Activated CD8-positive, alpha-beta T cell treated with anti-CD3 and anti-CD28 coated beads, Interleukin-2, amount 10 ng/mL, durations not matched to agents 7 days and 5 days (primary cell): Measurements from ENCODE around the gene CCL17. TPM values are rescaled to one million over a fixed set of nuclear protein-coding genes. Genes with fewer than 3 reads are reported as not detected.
"Not testable (repeated sequence)": the region's sequence is repeated elsewhere in the genome, so short reads cannot be mapped to it uniquely, and the experiment has no call there.

Experiments used
- ATAC-seq: fragments of 150-1000 bp; cut with Tn5 transposase; one replicate; pipeline ENCODE4 v1.10.0; 2021; ENCODE audit warnings: moderate library complexity
- CTCF ChIA-PET: fragments of 350-600 bp; sonication (Branson Sonifier 250); formaldehyde crosslinking; loops from one replicate; lab custom pipeline; 2021; ENCODE audit warnings: antibody characterized with exemption; lab: Charles Lee
- POLR2A ChIA-PET: fragments of 350-600 bp; sonication (Branson Sonifier 250); formaldehyde crosslinking; loops from one replicate; lab custom pipeline; 2021; ENCODE audit warnings: antibody characterized with exemption; lab: Charles Lee
- DNase-seq: peaks from one replicate; pipeline ENCODE4 v3.0.0-alpha.2; 2020
- H3K27ac Mint-ChIP-seq: one replicate; pipeline ENCODE4 v1.8.0; 2021; ENCODE audit warnings: mild to moderate bottlenecking, mixed read lengths
- H3K27me3 Mint-ChIP-seq: one replicate; pipeline ENCODE4 v1.8.0; 2021; ENCODE audit warnings: low read depth, mixed read lengths
- H3K36me3 Mint-ChIP-seq: one replicate; pipeline ENCODE4 v1.8.0; 2021; ENCODE audit warnings: low read depth, mixed read lengths
- H3K4me1 Mint-ChIP-seq: one replicate; pipeline ENCODE4 v1.8.0; 2021; ENCODE audit warnings: low read depth, mixed read lengths
- H3K4me3 Mint-ChIP-seq: one replicate; pipeline ENCODE4 v1.8.0; 2021; ENCODE audit warnings: mild to moderate bottlenecking, mixed read lengths
- H3K9me3 Mint-ChIP-seq: one replicate; pipeline ENCODE4 v1.8.0; 2022; ENCODE audit warnings: mixed read lengths; ENCODE audit not compliant: insufficient read depth
- total RNA-seq, 2 experiments: library from RNA; stranded (reverse); gene quantifications; one replicate each; pipeline ENCODE4 v1.2.3, GENCODE V29; 2021

CCL17 gene
- total RNA-seq, 2 experiments from 2014 or later = 0.50 TPM; not detected in 1

- peaks cover 12% of the 10 kb centered on the region for H3K4me1 Mint-ChIP-seq
- H3K27ac Mint-ChIP-seq = no peak overlapping the region
- CTCF ChIA-PET = interaction anchor here (1.0 to 10.3 kb wide), 3 partner anchors 10 to 121 kb away, joined by 4 to 338 read pairs (median 156); no protein-coding TSS in a partner anchor
- ATAC-seq = no peak
- H3K27me3 Mint-ChIP-seq = no peaks in the 10 kb centered on the region
- POLR2A ChIA-PET = interaction anchor here (0.5 kb wide), 1 partner anchor 82 kb away, joined by 3 read pairs; no protein-coding TSS in a partner anchor
- no peaks in the 10 kb centered on the region for H3K9me3 Mint-ChIP-seq
- H3K4me3 Mint-ChIP-seq = no peak overlapping the region
- peaks cover 4% of the 10 kb centered on the region for H3K36me3 Mint-ChIP-seq
- no peak for DNase-seq
Measured at GRCh38 chr16:57423152-57423551, 18.6 kb downstream of the CCL17 start.

- Mint-ChIP-seq H3K4me1 (peaks cover under 1% of the 10 kb centered on the region), H3K27me3 (no peaks in the 10 kb centered on the region), H3K27ac (no peak overlapping the region), H3K4me3 (no peak overlapping the region), H3K36me3 (peaks cover 14% of the 10 kb centered on the region), H3K9me3 (no peaks in the 10 kb centered on the region)
- DNase-seq (no peak), ATAC-seq (no peak)
- POLR2A ChIA-PET = interaction anchor here (1.2 kb wide), 1 partner anchor 21 kb away, joined by 4 read pairs; no protein-coding TSS in a partner anchor
- CTCF ChIA-PET = interaction anchor here (0.7 to 10.3 kb wide), 6 partner anchors 8 to 124 kb away, joined by 3 to 338 read pairs (median 6); no protein-coding TSS in a partner anchor
Measured at GRCh38 chr16:57424583-57424982, 20.0 kb downstream of the CCL17 start.

DNA sequence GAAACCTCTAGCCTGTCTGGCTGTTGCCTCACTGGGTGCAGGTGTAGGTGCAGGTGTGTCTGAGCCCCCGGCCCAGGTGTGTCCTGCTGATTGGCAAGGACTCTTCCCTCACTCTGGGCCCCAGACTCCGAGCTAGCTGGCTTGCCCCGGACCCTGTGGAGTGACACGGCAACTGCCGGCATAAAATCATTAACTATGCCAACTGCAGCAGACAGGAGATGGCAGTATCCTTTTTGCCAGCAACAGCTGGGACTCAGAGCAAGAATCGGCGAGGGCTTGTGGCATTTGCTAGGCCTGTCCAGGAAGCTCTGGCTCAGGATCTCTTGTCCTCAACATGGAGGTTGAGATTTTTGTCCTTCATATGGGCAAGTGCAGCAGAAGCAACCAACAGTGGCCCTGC, 21.8 kb downstream of the CCL17 start:
- no peaks in the 10 kb centered on the region for H3K4me1 Mint-ChIP-seq

GRCh38 chr16:57427307-57427706, 22.7 kb downstream of the CCL17 start:
- no peak overlapping the region for H3K4me3 Mint-ChIP-seq
- ATAC-seq = no peak
- ChIA-PET POLR2A (no interaction called here), CTCF (interaction anchor here (1.3 kb wide), 1 partner anchor 10 kb away, joined by 7 read pairs; no protein-coding TSS in a partner anchor)
- H3K4me1 Mint-ChIP-seq = no peaks in the 10 kb centered on the region
- H3K27me3 Mint-ChIP-seq = no peaks in the 10 kb centered on the region
- H3K36me3 Mint-ChIP-seq = peaks cover 33% of the 10 kb centered on the region
- DNase-seq = no peak
- no peak overlapping the region for H3K27ac Mint-ChIP-seq
- no peaks in the 10 kb centered on the region for H3K9me3 Mint-ChIP-seq

More for the DNA sequence above, 21.8 kb downstream of the CCL17 start:
- DNase-seq (no peak), ATAC-seq (no peak)
- Mint-ChIP-seq H3K36me3 (peaks cover 30% of the 10 kb centered on the region), H3K27me3 (no peaks in the 10 kb centered on the region), H3K9me3 (no peaks in the 10 kb centered on the region), H3K27ac (no peak overlapping the region), H3K4me3 (no peak overlapping the region)
- CTCF ChIA-PET = interaction anchor here (0.9 to 2.1 kb wide), 3 partner anchors 9 to 126 kb away, joined by 3 to 7 read pairs (median 6); partner anchors contain the start of genes CIAPIN1 and COQ9
- POLR2A ChIA-PET = no interaction called here

- ChIA-PET CTCF (no interaction called here), POLR2A (no interaction called here)
- H3K9me3 Mint-ChIP-seq = no peaks in the 10 kb centered on the region
- H3K4me1 Mint-ChIP-seq = peaks cover 2% of the 10 kb centered on the region
- H3K4me3 Mint-ChIP-seq = no peak overlapping the region
- ATAC-seq (no peak), DNase-seq (no peak)
- no peak overlapping the region for H3K27ac Mint-ChIP-seq
- H3K36me3 Mint-ChIP-seq = peaks cover 38% of the 10 kb centered on the region
- no peaks in the 10 kb centered on the region for H3K27me3 Mint-ChIP-seq
Measured at GRCh38 chr16:57427824-57428223, 23.3 kb downstream of the CCL17 start.

DNA sequence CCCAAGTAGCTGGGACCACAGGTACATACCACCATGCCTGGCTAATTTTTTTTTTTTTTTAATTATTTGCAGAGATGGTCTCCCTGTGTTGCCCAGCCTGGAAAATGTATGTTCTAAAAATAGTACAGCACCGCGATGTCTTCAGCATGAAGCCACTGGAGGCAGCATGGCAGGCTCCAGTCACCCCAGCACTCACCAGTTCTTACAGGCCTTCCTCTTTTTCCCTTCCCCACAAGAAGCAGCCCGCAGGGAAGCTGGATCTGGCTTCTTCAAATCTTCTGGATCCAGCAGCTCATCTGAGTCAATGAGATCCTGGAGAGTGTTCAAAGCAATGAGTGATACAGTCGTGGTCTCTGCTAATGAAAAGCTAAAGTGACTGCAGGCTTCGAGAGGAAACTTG, 26.4 kb downstream of the CCL17 start:
- DNase-seq (no peak), ATAC-seq (no peak)
- Mint-ChIP-seq H3K27ac (no peak overlapping the region), H3K36me3 (peaks cover 65% of the 10 kb centered on the region), H3K4me1 (peaks cover 12% of the 10 kb centered on the region), H3K9me3 (no peaks in the 10 kb centered on the region), H3K27me3 (no peaks in the 10 kb centered on the region), H3K4me3 (no peak overlapping the region)
- ChIA-PET POLR2A (interaction anchor here (0.7 to 0.9 kb wide), 2 partner anchors 16 to 31 kb away, joined by 3 to 4 read pairs; partner anchors contain the start of genes CIAPIN1 and COQ9), CTCF (interaction anchor here (1.0 to 3.0 kb wide), 2 partner anchors 8 to 14 kb away, joined by 3 to 14 read pairs; no protein-coding TSS in a partner anchor)

DNA sequence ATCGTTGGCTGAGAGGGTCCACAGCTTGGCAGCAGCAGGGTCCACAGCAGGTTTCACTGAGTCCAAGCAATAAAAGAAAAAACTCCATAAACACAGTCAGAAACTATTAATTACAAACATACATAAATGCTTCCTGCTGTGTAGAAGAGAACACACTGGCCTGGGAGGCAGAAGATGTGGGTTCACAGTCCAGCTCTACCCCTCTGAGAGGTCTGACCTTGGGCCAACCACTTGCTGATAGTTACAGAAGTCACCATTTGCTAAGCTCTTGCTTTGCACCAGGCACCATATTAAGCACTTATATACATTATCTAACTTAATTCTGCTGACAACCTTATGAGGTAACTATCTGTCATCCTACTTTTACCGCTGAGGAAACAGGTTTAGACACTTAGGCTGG, 27.9 kb downstream of the CCL17 start:
- H3K27me3 Mint-ChIP-seq = no peaks in the 10 kb centered on the region
- H3K36me3 Mint-ChIP-seq = peaks cover 67% of the 10 kb centered on the region
- H3K27ac Mint-ChIP-seq = no peak overlapping the region
- ChIA-PET POLR2A (interaction anchor here (0.6 to 1.6 kb wide), 2 partner anchors 15 to 127 kb away, joined by 3 to 4 read pairs; partner anchors contain the start of genes CIAPIN1 and COQ9), CTCF (interaction anchor here (0.7 to 3.0 kb wide), 8 partner anchors 9 to 624 kb away, joined by 3 to 17 read pairs (median 4); no protein-coding TSS in a partner anchor)
- no peak overlapping the region for H3K4me3 Mint-ChIP-seq
- no peaks in the 10 kb centered on the region for H3K9me3 Mint-ChIP-seq
- ATAC-seq (no peak), DNase-seq (no peak)
- peaks cover 12% of the 10 kb centered on the region for H3K4me1 Mint-ChIP-seq

DNA sequence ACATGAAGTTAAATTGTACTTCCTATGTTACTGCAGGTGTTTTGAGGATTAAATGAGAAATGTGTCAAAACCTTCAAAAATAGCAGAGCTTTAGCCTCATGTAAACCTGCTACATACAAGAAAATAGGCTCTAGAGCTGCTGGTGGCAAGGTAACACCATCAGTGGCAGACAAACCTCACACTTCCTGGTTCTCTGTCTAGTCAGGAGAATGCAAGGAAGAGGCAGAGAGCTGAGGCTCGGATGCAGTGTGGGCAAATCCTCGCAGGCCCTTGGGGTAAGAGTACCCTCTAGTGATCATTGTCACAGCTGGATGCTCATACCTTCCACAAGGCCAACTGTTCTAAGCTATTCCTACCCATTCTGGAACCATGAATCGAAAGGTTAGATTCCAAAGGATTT, 28.4 kb downstream of the CCL17 start:
- ChIA-PET CTCF (interaction anchor here (0.8 to 2.3 kb wide), 8 partner anchors 8 to 134 kb away, joined by 4 to 17 read pairs (median 4); no protein-coding TSS in a partner anchor), POLR2A (interaction anchor here (1.6 kb wide), 1 partner anchor 14 kb away, joined by 4 read pairs; the partner anchor contains the start of genes CIAPIN1 and COQ9)
- H3K27me3 Mint-ChIP-seq = no peaks in the 10 kb centered on the region
- H3K36me3 Mint-ChIP-seq = peaks cover 69% of the 10 kb centered on the region
- no peak overlapping the region for H3K4me3 Mint-ChIP-seq
- peaks cover 12% of the 10 kb centered on the region for H3K4me1 Mint-ChIP-seq
- ATAC-seq (no peak), DNase-seq (no peak)
- H3K9me3 Mint-ChIP-seq = no peaks in the 10 kb centered on the region
- H3K27ac Mint-ChIP-seq = peak overlapping the region; percentile 18

DNA sequence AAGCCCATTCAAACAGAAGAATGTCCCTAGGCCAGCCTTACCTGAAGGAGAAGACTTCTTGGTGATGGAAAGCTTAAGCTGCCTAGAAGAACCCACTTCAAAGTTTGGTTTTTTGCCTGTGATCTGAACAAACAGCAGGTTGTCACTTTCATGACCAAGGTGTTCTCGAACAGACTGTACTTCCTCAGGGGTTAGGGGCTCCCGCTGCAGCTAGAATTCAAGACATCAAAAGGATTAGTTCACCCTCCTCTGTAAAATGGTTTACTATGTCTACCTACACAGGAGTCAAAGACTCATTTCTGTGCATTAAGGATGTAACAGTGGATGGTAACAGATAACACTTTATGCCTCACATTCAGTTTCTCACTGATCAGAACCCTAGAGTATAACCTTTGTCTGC, 29.4 kb downstream of the CCL17 start:
- no peaks in the 10 kb centered on the region for H3K27me3 Mint-ChIP-seq

DNA sequence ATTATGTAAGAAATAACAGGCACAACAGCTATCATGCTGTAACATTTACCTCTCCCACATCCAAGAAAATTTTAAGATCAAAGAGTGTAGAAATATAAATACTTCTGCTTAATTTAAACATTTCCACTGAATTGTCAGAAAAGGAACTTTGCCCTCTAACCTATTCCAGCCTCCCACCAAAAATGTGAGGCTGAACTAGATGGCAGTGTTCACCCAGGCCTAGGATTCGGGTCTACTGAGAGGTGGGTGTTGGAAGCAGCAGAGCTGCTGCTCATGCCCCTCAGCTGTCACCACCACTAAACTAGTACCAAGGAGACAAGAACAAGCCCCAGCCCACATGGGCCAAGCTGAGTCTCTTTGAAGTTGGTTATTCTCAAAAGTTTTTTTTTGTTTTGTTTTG, 31.3 kb downstream of the CCL17 start:
- Mint-ChIP-seq H3K9me3 (peaks cover 7% of the 10 kb centered on the region), H3K27ac (no peak overlapping the region), H3K36me3 (peaks cover 77% of the 10 kb centered on the region), H3K4me3 (no peak overlapping the region), H3K4me1 (peaks cover 12% of the 10 kb centered on the region), H3K27me3 (no peaks in the 10 kb centered on the region)
- ATAC-seq (no peak), DNase-seq (no peak)
- CTCF ChIA-PET = interaction anchor here (1.3 to 1.6 kb wide), 2 partner anchors 17 to 19 kb away, joined by 3 to 7 read pairs; no protein-coding TSS in a partner anchor
- POLR2A ChIA-PET = no interaction called here

More for the DNA sequence above, 29.4 kb downstream of the CCL17 start:
- no peak for DNase-seq
- Mint-ChIP-seq H3K36me3 (peaks cover 71% of the 10 kb centered on the region), H3K4me3 (no peak overlapping the region), H3K4me1 (peaks cover 12% of the 10 kb centered on the region), H3K27ac (no peak overlapping the region), H3K9me3 (no peaks in the 10 kb centered on the region)
- ChIA-PET POLR2A (interaction anchor here (1.6 kb wide), 1 partner anchor 13 kb away, joined by 4 read pairs; the partner anchor contains the start of genes CIAPIN1 and COQ9), CTCF (interaction anchor here (1.0 to 2.3 kb wide), 6 partner anchors 8 to 86 kb away, joined by 4 to 17 read pairs (median 6); no protein-coding TSS in a partner anchor)
- no peak for ATAC-seq

DNA sequence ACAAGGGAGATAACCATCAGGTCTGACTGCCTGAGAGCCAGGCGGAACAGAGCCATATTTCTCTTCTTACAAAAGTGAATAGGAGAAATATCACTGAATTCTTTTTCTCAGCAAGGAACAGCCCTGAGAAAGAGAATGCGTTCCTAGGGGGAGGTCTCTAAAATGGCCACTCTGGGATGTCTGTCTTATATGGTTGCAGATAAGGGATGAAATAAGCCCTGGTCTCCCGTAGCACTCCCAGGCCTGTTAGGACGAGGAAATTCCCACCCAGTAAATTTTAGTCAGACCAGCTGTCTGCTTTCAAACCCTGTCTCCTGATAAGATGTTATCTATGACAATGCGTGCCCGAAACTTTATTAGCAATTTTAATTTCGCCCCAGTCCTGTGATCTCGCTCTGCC, 35.4 kb downstream of the CCL17 start:
- H3K4me1 Mint-ChIP-seq, H3K27ac Mint-ChIP-seq, ATAC-seq, H3K9me3 Mint-ChIP-seq, H3K4me3 Mint-ChIP-seq, DNase-seq, H3K27me3 Mint-ChIP-seq: not testable (repeated sequence)
- ChIA-PET CTCF (interaction anchor here (0.8 to 2.8 kb wide), 3 partner anchors 9 to 80 kb away, joined by 3 to 15 read pairs (median 8); no protein-coding TSS in a partner anchor), POLR2A (interaction anchor here (1.1 kb wide), 1 partner anchor 7 kb away, joined by 3 read pairs; the partner anchor contains the start of genes CIAPIN1 and COQ9)
- peaks cover 67% of the 10 kb centered on the region for H3K36me3 Mint-ChIP-seq

GRCh38 chr16:57440551-57440950, 36.0 kb downstream of the CCL17 start:
- DNase-seq, ATAC-seq, H3K9me3 Mint-ChIP-seq, POLR2A ChIA-PET, CTCF ChIA-PET, H3K27me3 Mint-ChIP-seq, H3K4me3 Mint-ChIP-seq, H3K4me1 Mint-ChIP-seq, H3K27ac Mint-ChIP-seq: not testable (repeated sequence)
- H3K36me3 Mint-ChIP-seq = peaks cover 64% of the 10 kb centered on the region
